ENCODE data around the gene EHD1. TPM values are rescaled to one million over a fixed set of nuclear protein-coding genes. Genes with fewer than 3 reads are reported as not detected.

Gene EHD1
- total and polyA plus RNA-seq, 4 donors = 40.9 to 102 (median 79.1) TPM

DNA sequence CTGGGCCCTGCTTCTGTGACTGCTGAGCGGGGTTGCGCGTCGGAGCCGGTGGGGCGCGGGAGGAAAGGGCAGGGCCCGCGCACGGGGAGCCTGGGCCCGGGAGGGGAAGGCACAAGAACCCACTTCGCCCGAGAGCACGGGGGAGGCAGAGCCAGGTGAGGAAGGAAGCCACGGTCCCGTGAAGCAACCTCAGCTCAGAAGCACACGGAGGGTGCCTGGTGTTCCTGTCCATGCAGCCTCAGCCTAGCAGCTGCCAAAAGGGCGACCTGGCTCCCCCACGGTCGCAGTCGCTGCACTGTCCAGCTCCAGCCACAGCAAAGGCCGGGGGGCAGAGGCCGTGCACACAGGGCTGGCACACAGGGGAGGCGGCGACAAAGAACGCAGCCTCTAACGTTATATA, 24.7 kb downstream of the EHD1 start:
- H3K36me3 ChIP-seq (ENCODE audit: control insufficient read depth, insufficient read depth, low read length) = peaks cover 78% of the 10 kb centered on the region
- H3K27me3 ChIP-seq (ENCODE audit: control insufficient read depth, insufficient read depth, low read length) = no peaks in the 10 kb centered on the region
- DNase-seq (ENCODE audit: low read depth in 4 of 6, low spot score in 6 of 6) = no peak
- H3K27ac ChIP-seq (ENCODE audit: low read depth, low read length) = no peak overlapping the region
- WGBS (ENCODE audit: insufficient coverage) = 86% methylated on average over 23 of the region's 27 CpGs
- H3K9me3 ChIP-seq (ENCODE audit: control insufficient read depth, insufficient read depth, low read length) = no peaks in the 10 kb centered on the region
- peaks cover 19% of the 10 kb centered on the region for H3K4me1 ChIP-seq (ENCODE audit: control insufficient read depth, insufficient read depth, low read length)
- H3K4me3 ChIP-seq (ENCODE audit: low read depth, low read length) = no peak overlapping the region

DNA sequence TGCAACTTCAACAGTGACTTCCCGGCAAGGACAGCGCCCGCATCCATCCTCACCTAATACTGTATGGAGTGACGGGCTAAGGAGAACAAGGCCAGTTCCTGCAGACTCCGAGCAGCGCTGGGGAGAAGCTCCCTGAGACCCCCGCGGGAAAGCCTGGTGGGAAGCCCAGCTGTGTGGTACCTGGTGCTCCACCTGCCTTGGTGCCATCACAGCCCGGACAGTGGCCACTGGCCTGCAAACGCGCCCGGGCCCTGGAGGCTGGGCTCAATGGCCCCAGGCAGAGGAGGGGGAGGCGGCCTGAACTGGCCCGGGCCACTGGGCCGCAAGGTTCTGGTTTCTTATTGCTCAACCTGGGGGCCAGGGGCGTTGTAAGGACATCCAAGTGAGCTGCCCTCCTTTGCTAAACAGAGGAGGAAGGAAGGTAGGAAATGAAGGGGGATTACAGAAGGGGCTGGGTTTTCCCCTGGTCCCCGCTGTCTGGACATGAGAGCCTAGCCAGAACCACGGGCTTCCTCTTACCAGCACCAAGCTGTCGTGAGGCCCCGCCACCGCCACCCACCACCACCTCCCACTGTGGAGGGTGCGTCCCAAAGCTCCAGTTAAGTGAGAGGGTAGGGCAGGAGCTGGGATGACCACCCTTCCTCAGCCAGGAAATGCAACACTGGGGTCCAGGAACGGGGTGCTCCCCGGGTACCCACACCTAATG, 25.5 kb downstream of the EHD1 start:
- Histone ChIP-seq H3K27ac (ENCODE audit: low read depth, low read length) (no peak overlapping the region), H3K9me3 (ENCODE audit: control insufficient read depth, insufficient read depth, low read length) (no peaks in the 10 kb centered on the region), H3K27me3 (ENCODE audit: control insufficient read depth, insufficient read depth, low read length) (no peaks in the 10 kb centered on the region), H3K36me3 (ENCODE audit: control insufficient read depth, insufficient read depth, low read length) (peaks cover 70% of the 10 kb centered on the region), H3K4me3 (ENCODE audit: low read depth, low read length) (no peak overlapping the region), H3K4me1 (ENCODE audit: control insufficient read depth, insufficient read depth, low read length) (peaks cover 19% of the 10 kb centered on the region)
- WGBS (ENCODE audit: insufficient coverage) = 88% methylated on average over 16 of the region's 24 CpGs
- DNase-seq (ENCODE audit: low read depth in 4 of 6, low spot score in 6 of 6) = no peak

DNA sequence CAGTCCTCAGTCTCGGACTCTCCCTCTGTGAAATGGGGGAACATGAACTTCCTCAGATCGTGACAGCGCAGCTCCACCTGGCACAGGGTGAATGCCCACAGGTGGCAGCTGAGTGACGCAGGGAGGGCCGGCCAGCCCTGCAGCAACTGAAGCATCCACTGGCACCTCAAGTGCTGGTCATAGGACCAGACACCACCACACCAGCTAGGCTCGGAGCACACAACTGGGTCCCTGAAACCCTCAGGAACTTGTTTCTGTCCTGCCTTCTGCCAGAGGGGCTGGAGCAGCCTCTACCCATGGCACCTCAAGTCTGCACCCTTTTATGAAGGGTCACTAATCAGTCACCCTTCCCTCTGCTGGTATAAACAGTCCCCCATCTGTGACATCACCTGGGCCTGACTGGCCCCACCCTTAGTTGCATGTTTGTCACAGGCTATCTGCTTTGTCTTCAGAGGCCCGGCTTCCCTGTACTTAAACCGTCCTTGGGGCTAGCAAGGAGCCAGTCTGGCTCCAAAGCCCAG, 26.5 kb downstream of the EHD1 start:
- Histone ChIP-seq H3K27ac (ENCODE audit: low read depth, low read length) (no peak overlapping the region), H3K36me3 (ENCODE audit: control insufficient read depth, insufficient read depth, low read length) (peaks cover 60% of the 10 kb centered on the region), H3K9me3 (ENCODE audit: control insufficient read depth, insufficient read depth, low read length) (no peaks in the 10 kb centered on the region), H3K27me3 (ENCODE audit: control insufficient read depth, insufficient read depth, low read length) (no peaks in the 10 kb centered on the region), H3K4me3 (ENCODE audit: low read depth, low read length) (no peak overlapping the region), H3K4me1 (ENCODE audit: control insufficient read depth, insufficient read depth, low read length) (peaks cover 24% of the 10 kb centered on the region)
- WGBS (ENCODE audit: insufficient coverage) = 91% methylated on average over 8 of the region's 8 CpGs
- no peak for DNase-seq (ENCODE audit: low read depth in 4 of 6, low spot score in 6 of 6)

DNA sequence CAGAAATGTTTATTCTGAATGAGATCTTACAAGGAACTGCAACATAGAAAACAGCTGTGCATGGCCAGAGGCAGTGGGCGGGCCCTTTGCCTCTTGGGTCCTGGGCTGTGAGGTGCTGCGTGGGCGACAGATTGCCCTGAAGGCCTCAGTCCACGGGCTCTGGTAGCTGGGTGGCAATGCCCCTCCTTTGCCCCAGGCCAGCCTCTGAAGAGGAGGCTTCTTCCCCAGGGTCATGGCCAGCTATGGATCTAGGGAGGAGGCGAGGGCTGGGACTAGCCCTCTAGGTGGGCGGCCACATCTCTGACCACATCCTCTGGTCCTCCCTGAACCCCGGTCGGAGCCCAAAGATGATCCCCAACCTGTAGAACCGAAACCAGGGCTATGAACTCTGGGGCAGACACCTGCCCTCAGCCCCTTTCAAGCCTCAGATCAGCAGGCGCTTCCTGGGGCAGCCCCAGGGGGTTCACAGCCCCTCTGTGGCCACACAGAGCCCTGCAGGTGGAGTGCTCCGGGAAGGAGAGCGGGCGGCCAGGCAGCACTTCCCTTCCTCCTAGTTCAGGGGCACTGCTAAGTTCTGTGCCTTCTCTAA, 27.3 kb downstream of the EHD1 start:
- Histone ChIP-seq H3K27me3 (ENCODE audit: control insufficient read depth, insufficient read depth, low read length) (no peaks in the 10 kb centered on the region), H3K36me3 (ENCODE audit: control insufficient read depth, insufficient read depth, low read length) (peaks cover 52% of the 10 kb centered on the region), H3K4me3 (ENCODE audit: low read depth, low read length) (no peak overlapping the region), H3K9me3 (ENCODE audit: control insufficient read depth, insufficient read depth, low read length) (no peaks in the 10 kb centered on the region), H3K4me1 (ENCODE audit: control insufficient read depth, insufficient read depth, low read length) (peaks cover 24% of the 10 kb centered on the region), H3K27ac (ENCODE audit: low read depth, low read length) (no peak overlapping the region)
- DNase-seq (ENCODE audit: low read depth in 4 of 6, low spot score in 6 of 6) = no peak
- 63% methylated on average over 12 of the region's 13 CpGs for WGBS (ENCODE audit: insufficient coverage)

DNA sequence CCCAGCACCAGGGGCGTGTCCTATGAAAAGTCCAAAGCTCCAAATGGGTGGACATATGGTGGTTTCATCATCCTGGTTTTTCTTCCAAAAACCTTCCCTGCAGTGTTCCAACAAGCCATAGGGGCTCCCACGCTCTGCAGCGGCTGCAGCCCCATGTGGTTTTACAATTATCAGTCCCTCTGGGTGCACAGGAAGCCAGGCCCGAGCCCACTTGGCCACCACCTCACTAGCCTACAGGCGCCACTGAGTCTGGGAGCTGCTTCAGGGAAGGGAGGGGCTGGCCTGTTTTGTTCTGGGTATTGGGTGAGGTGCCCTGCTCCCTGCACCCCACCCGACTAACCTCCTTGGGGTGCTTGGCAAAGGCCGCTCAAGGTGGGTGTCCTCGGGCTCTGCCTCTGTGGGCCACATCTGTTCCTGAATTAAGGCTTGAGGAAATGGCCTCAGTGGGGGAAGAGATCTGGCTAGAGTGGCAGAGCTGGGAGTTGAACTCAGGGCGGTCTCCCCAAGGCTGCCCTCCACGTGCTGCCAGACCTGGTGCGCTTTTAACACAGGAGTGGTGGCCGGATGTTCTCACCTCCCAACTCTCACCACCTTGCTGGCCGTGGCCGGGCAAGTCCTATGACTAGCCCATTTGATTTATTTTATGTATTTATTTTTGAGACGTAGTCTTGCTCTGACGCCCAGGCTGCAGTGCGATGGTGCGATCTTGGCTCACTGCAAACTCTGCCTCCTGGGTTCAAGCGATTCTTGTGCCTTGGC, 28.6 kb downstream of the EHD1 start:
- WGBS (ENCODE audit: insufficient coverage) = 81% methylated on average over 8 of the region's 19 CpGs
- peaks cover 21% of the 10 kb centered on the region for H3K4me1 ChIP-seq (ENCODE audit: control insufficient read depth, insufficient read depth, low read length)

DNA sequence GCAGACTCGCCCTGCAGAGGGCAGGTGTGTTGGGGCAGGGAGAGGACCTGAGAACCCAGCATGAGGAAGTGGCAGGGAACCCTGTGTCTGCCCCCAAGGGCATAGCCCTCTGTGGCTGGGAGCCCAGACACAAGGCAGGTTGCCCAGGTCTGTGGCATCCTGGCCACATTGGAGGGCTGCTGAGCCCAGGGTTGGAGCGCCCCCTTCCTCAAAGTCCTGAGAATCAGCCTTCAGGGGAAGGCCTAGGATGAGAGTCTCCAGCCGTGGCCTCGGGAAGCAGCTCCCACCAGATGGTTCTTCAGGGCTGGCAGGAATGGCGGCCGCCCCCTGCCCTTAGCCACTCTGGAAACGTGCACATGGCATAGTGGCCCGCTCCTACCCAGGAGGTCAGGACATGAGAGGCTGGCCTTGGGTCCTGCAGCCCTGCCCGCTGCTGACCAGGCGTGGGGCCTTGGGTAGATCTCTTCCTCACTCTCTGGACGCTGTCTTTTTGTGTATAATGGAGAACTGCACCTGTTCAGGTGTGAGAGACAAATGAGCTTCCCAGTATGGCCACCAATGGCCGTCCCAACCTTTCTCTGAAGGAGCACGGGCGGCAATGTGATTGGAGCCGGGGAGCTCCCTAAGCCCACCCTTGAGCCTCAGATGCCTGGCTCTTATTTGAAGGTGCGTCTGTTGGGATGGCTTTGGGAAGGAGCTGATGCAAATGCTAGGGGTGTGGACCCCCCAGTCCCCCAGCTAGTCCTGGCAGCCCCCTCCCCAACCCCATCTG, 29.4 kb downstream of the EHD1 start:
- Histone ChIP-seq H3K27me3 (ENCODE audit: control insufficient read depth, insufficient read depth, low read length) (peaks cover 6% of the 10 kb centered on the region), H3K4me3 (ENCODE audit: low read depth, low read length) (no peak overlapping the region), H3K36me3 (ENCODE audit: control insufficient read depth, insufficient read depth, low read length) (peaks cover 31% of the 10 kb centered on the region), H3K4me1 (ENCODE audit: control insufficient read depth, insufficient read depth, low read length) (peaks cover 19% of the 10 kb centered on the region), H3K9me3 (ENCODE audit: control insufficient read depth, insufficient read depth, low read length) (no peaks in the 10 kb centered on the region), H3K27ac (ENCODE audit: low read depth, low read length) (no peak overlapping the region)
- WGBS (ENCODE audit: insufficient coverage) = 60% methylated on average over 12 of the region's 16 CpGs
- no peak for DNase-seq (ENCODE audit: low read depth in 4 of 6, low spot score in 6 of 6)

More for the DNA sequence above, 28.6 kb downstream of the EHD1 start:
- Histone ChIP-seq H3K36me3 (ENCODE audit: control insufficient read depth, insufficient read depth, low read length) (peaks cover 39% of the 10 kb centered on the region), H3K27ac (ENCODE audit: low read depth, low read length) (no peak overlapping the region), H3K9me3 (ENCODE audit: control insufficient read depth, insufficient read depth, low read length) (no peaks in the 10 kb centered on the region), H3K4me3 (ENCODE audit: low read depth, low read length) (no peak overlapping the region), H3K27me3 (ENCODE audit: control insufficient read depth, insufficient read depth, low read length) (peaks cover 2% of the 10 kb centered on the region)
- peak in 1 of 6 donors; percentile 58 for DNase-seq (ENCODE audit: low read depth in 4 of 6, low spot score in 6 of 6)

DNA sequence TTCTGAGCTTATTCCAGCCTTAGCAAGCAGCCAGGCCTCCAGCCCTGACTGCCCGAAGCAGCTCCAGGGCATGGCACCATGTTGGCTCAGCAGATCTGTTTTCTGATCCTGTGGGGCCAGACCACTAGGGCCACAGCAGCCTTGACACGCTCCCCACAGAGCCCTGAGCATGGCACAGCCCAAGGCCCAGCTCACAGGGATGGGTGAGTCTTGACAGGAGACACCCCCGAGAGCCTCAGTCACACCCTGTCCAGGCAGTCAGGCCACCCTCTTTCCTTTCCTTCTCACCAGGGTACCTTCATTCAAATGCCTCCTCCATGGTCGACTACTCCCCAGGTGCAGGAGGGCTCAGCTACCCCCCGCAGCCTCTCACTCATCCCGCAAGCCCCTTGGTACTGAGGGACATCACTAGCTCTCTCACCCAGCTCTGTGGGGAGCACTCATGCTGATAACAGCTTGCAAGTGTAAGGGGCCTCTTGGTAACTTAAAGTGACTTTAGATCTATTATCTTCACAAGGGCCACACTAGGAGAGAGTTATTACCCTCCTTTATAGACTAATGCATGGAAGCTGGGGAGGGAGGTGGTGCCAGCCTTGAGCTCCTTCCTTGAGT, 30.1 kb downstream of the EHD1 start:
- H3K4me1 ChIP-seq (ENCODE audit: control insufficient read depth, insufficient read depth, low read length) = peaks cover 20% of the 10 kb centered on the region
- H3K9me3 ChIP-seq (ENCODE audit: control insufficient read depth, insufficient read depth, low read length) = no peaks in the 10 kb centered on the region
- DNase-seq (ENCODE audit: low read depth in 4 of 6, low spot score in 6 of 6) = no peak
- H3K27me3 ChIP-seq (ENCODE audit: control insufficient read depth, insufficient read depth, low read length) = peaks cover 13% of the 10 kb centered on the region
- no peak overlapping the region for H3K4me3 ChIP-seq (ENCODE audit: low read depth, low read length)
- WGBS (ENCODE audit: insufficient coverage) = 73% methylated on average over 6 of the region's 6 CpGs
- H3K36me3 ChIP-seq (ENCODE audit: control insufficient read depth, insufficient read depth, low read length) = peaks cover 24% of the 10 kb centered on the region
- no peak overlapping the region for H3K27ac ChIP-seq (ENCODE audit: low read depth, low read length)

DNA sequence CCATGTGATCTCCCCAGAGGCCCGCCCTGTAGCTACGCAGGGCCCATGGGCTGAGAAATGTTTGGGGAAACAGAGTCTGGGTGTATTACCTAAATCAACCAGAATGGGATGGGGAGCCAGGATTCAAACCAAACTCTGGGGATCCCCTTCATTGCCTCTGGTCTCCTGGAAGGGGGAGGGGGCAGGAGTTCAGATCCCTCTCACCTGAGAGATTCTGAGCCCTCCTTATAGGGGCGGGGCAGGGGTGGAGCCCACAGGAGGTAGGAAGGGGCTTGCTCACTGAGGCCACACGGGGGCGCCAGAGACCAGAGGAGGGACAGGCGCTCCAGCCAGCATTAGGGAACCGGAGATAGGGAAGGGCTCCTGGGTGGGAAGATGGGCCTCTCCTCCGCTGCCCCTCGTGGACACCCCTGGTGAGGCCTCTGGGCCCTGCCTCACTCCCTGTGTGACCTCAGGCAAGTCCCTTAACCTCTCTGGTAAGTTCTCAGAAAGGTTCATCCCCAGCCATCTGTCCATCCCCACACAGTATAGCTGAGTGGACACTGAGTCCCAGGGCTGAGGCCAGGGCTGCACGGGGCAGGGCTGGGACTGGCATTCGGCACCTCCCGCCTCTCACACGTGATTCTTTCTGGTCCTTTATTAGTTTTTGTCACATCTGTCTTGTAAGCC, 31.3 kb downstream of the EHD1 start:
- no peaks in the 10 kb centered on the region for H3K9me3 ChIP-seq (ENCODE audit: control insufficient read depth, insufficient read depth, low read length)
- H3K4me3 ChIP-seq (ENCODE audit: low read depth, low read length) = no peak overlapping the region
- peaks cover 12% of the 10 kb centered on the region for H3K36me3 ChIP-seq (ENCODE audit: control insufficient read depth, insufficient read depth, low read length)
- peaks cover 23% of the 10 kb centered on the region for H3K4me1 ChIP-seq (ENCODE audit: control insufficient read depth, insufficient read depth, low read length)
- peak in 5 of 6 donors; percentile 77 to 96 (median 79) for DNase-seq (ENCODE audit: low read depth in 4 of 6, low spot score in 6 of 6)
- peaks cover 14% of the 10 kb centered on the region for H3K27me3 ChIP-seq (ENCODE audit: control insufficient read depth, insufficient read depth, low read length)
- H3K27ac ChIP-seq (ENCODE audit: low read depth, low read length) = no peak overlapping the region
- WGBS (ENCODE audit: insufficient coverage) = 16% methylated on average over 9 of the region's 13 CpGs
